HCT116 (cell line): ENCODE measurements around the gene B3GALT2. TPM values are rescaled to one million over a fixed set of nuclear protein-coding genes. Genes with fewer than 3 reads are reported as not detected.

Source experiments
- ATAC-seq: fragments of 200-7000 bp; cut with Tn5 transposase; 2 replicates; pipeline ENCODE4 v1.9.1; 2020; ENCODE audit warnings: mild to moderate bottlenecking, moderate library complexity
- Bru-seq: library from RNA; stranded (reverse); fragments of 400-500 nt; gene quantifications from one replicate; lab custom pipeline; 2021; lab: Mats Ljungman, UMichigan
- BruChase-seq, 2 experiments: library from RNA; stranded (reverse); fragments of 400-500 nt; gene quantifications; one replicate each; lab custom pipeline; 2021; lab: Mats Ljungman, UMichigan
- BruUV-seq: library from RNA; stranded (reverse); fragments of 400-500 nt; replicated peaks from 2 replicates; lab custom pipeline; 2021; lab: Mats Ljungman, UMichigan
- CTCF ChIA-PET: fragments of 300-600 bp; sonication (Branson Sonifier 250); formaldehyde crosslinking; loops from one replicate; lab custom pipeline; 2021; ENCODE audit warnings: antibody characterized with exemption; lab: Charles Lee
- POLR2A ChIA-PET: fragments of 300-600, 350-600 bp; sonication (Branson Sonifier 250); formaldehyde crosslinking; loops from one replicate; lab custom pipeline; 2021; ENCODE audit warnings: antibody characterized with exemption; lab: Charles Lee
- RAD21 ChIA-PET, 2 experiments: fragments of 300-600 bp; sonication (Branson Sonifier 250); formaldehyde crosslinking; loops; one replicate each; lab custom pipeline; 2023; ENCODE audit warnings: low total read pairs in 2 of 2; ENCODE audit not compliant: uncharacterized antibody in 2 of 2, unreplicated experiment in 2 of 2, low non-redundant PET in 1 of 2; lab: Charles Lee
- DNase-seq: peaks from one replicate; pipeline ENCODE4 v3.0.0-alpha.2; 2010; ENCODE audit warnings: low read depth, low spot score
- H2AFZ ChIP-seq: fragments of 200-600 bp; shearing (Covaris generic), sonication (generic); 2 replicates; pipeline ENCODE4 v1.6.1; 2017; ENCODE audit warnings: low read depth, mixed run types, mixed read lengths, antibody characterized with exemption, low read length; ENCODE audit not compliant: poor library complexity, severe bottlenecking
- H3K27ac ChIP-seq: 2 replicates; pipeline ENCODE4 v1.5.1; 2012; ENCODE audit warnings: low read depth, low read length
- H3K27me3 ChIP-seq: fragments of 200-600 bp; sonication (generic); 2 replicates; pipeline ENCODE4 v1.6.1; 2016; ENCODE audit warnings: mixed run types, low read length, mixed read lengths; ENCODE audit not compliant: insufficient read depth
- H3K36me3 ChIP-seq, 2 experiments: fragments of 200-500 bp in 1 of 2; fragments of 200-600 bp in 1 of 2; sonication (Bioruptor generic) in 1 of 2; sonication (generic) in 1 of 2; 2 replicates each; pipeline versions ENCODE4 v1.5.1 to v1.6.1; 2014 to 2016; ENCODE audit warnings: low read length in 2 of 2, inconsistent platforms in 1 of 2, mixed read lengths in 1 of 2, mixed run types in 1 of 2; ENCODE audit not compliant: insufficient read depth in 2 of 2, control insufficient read depth in 1 of 2
- H3K4me1 ChIP-seq, 2 experiments: fragments of 200-600 bp in 1 of 2; sonication (generic) in 1 of 2; 2 replicates each; pipeline versions ENCODE4 v1.5.1 to v1.6.1; 2012 to 2017; ENCODE audit warnings: low read length in 2 of 2, inconsistent platforms in 1 of 2, mild to moderate bottlenecking in 1 of 2, mixed read lengths in 1 of 2, mixed run types in 1 of 2, moderate library complexity in 1 of 2; ENCODE audit not compliant: insufficient read depth in 2 of 2, control insufficient read depth in 1 of 2
- H3K4me2 ChIP-seq: fragments of 200-600 bp; sonication (generic); 2 replicates; pipeline ENCODE4 v1.6.1; 2017; ENCODE audit warnings: mixed run types, low read length, mixed read lengths
- H3K4me3 ChIP-seq, 2 experiments: fragments of 200-600 bp in 1 of 2; sonication (generic) in 1 of 2; replicated peaks in 1 of 2; 2 replicates each; pipeline ENCODE4 v1.5.1; 2011 to 2016; ENCODE audit warnings: low read length in 2 of 2, control low read depth in 1 of 2, low read depth in 1 of 2, mild to moderate bottlenecking in 1 of 2, mixed read lengths in 1 of 2, mixed run types in 1 of 2
- H3K79me2 ChIP-seq: fragments of 200-600 bp; sonication (generic); 2 replicates; pipeline ENCODE4 v1.6.1; 2017; ENCODE audit warnings: mild to moderate bottlenecking, mixed run types, low read length, moderate library complexity, mixed read lengths; ENCODE audit not compliant: insufficient read depth
- H3K9ac ChIP-seq: fragments of 200-600 bp; sonication (generic); 2 replicates; pipeline ENCODE4 v1.6.1; 2016; ENCODE audit warnings: low read length, mixed read lengths
- H3K9me2 ChIP-seq: fragments of 200-600 bp; sonication (generic), shearing (Covaris generic); 2 replicates; pipeline ENCODE4 v1.6.1; 2017; ENCODE audit warnings: mixed run types, mild to moderate bottlenecking, moderate library complexity; ENCODE audit not compliant: insufficient read depth
- H3K9me3 ChIP-seq, 2 experiments: fragments of 200-500 bp in 1 of 2; fragments of 200-600 bp in 1 of 2; sonication (Bioruptor generic) in 1 of 2; sonication (generic) in 1 of 2; 2 replicates each; pipeline ENCODE4 v1.6.1; 2014 to 2017; ENCODE audit warnings: low read length in 2 of 2, mixed read lengths in 2 of 2, inconsistent platforms in 1 of 2, low read depth in 1 of 2, mild to moderate bottlenecking in 1 of 2, mixed run types in 1 of 2, moderate library complexity in 1 of 2; ENCODE audit not compliant: control insufficient read depth in 1 of 2, insufficient read depth in 1 of 2
- H4K20me1 ChIP-seq: fragments of 200-600 bp; sonication (generic), shearing (Covaris generic); 2 replicates; pipeline ENCODE4 v1.6.1; 2017; ENCODE audit warnings: mixed run types, mild to moderate bottlenecking, moderate library complexity; ENCODE audit not compliant: insufficient read depth
- EGR1 ChIP-seq: IDR thresholded peaks from 2 replicates; pipeline ENCODE4 v1.6.1; 2012; ENCODE audit warnings: low read depth
- ELF1 ChIP-seq: IDR thresholded peaks from 2 replicates; pipeline ENCODE4 v1.6.1; 2012; ENCODE audit warnings: low read depth, borderline replicate concordance
- EZH2 ChIP-seq: fragments of 200-600 bp; sonication (generic); IDR thresholded peaks from 2 replicates; pipeline ENCODE4 v1.6.1; 2017; ENCODE audit warnings: antibody characterized with exemption, mixed run types
- JUND ChIP-seq: IDR thresholded peaks from 2 replicates; pipeline ENCODE4 v1.6.1; 2012
- MAX ChIP-seq: IDR thresholded peaks from 2 replicates; pipeline ENCODE4 v1.6.1; 2012
- POLR2A ChIP-seq: IDR thresholded peaks from 2 replicates; pipeline ENCODE4 v1.7.0; 2011; ENCODE audit warnings: borderline replicate concordance; ENCODE audit not compliant: insufficient read depth, insufficient read length; ENCODE audit errors: extremely low read depth
- POLR2AphosphoS5 ChIP-seq: IDR thresholded peaks from 2 replicates; pipeline ENCODE4 v1.6.1; 2011; ENCODE audit warnings: mild to moderate bottlenecking, low read depth, low read length, moderate library complexity
- SIN3A ChIP-seq: IDR thresholded peaks from 2 replicates; pipeline ENCODE4 v1.6.1; 2012; ENCODE audit warnings: low read depth
- SP1 ChIP-seq: IDR thresholded peaks from 2 replicates; pipeline ENCODE4 v1.6.1; 2012; ENCODE audit warnings: low read depth
- SRF ChIP-seq: IDR thresholded peaks from 2 replicates; pipeline ENCODE4 v1.6.1; 2012; ENCODE audit warnings: low read depth
- TCF7L2 ChIP-seq: IDR thresholded peaks from 2 replicates; pipeline ENCODE4 v1.7.0; 2011; ENCODE audit warnings: borderline replicate concordance, inconsistent platforms; ENCODE audit not compliant: insufficient read depth, insufficient read length; ENCODE audit errors: extremely low read depth
- YY1 ChIP-seq: IDR thresholded peaks from 2 replicates; pipeline ENCODE4 v1.6.1; 2011; ENCODE audit warnings: low read length, low read depth, moderate library complexity, mild to moderate bottlenecking; ENCODE audit not compliant: insufficient replicate concordance; ENCODE audit errors: extremely low read depth
- ZFX ChIP-seq: fragments of 450-650 bp; IDR thresholded peaks from 2 replicates; pipeline ENCODE4 v1.6.1; 2017
- intact Hi-C: fragments of 100-400 bp; cut with micrococcal nuclease; formaldehyde crosslinking; loops from 2 replicates; pipeline ENCODE4 v1.10.0; 2022
- long read RNA-seq: library from polyadenylated mRNA; unstranded; transcript quantifications from one replicate; pipeline ENCODE4 v2.0.0, GENCODE V29; 2021; ENCODE audit not compliant: unreplicated experiment
- polyA plus RNA-seq: library from polyadenylated mRNA; unstranded; fragments of >200 nt; gene quantifications from 2 replicates; pipeline ENCODE4 v1.2.1, GENCODE V29; 2012; ENCODE audit warnings: missing spikeins
- total RNA-seq: library from RNA; stranded (reverse); gene quantifications from one replicate; pipeline ENCODE4 v1.2.1, GENCODE V29; 2021; ENCODE audit not compliant: unreplicated experiment
- TF ChIP-seq, protein P1 (sequence below): IDR thresholded peaks from 2 replicates; pipeline ENCODE4 v1.6.1; 2011; ENCODE audit warnings: mild to moderate bottlenecking, low read length, moderate library complexity; ENCODE audit not compliant: insufficient replicate concordance; ENCODE audit errors: extremely low read depth

The B3GALT2 gene, protein sequence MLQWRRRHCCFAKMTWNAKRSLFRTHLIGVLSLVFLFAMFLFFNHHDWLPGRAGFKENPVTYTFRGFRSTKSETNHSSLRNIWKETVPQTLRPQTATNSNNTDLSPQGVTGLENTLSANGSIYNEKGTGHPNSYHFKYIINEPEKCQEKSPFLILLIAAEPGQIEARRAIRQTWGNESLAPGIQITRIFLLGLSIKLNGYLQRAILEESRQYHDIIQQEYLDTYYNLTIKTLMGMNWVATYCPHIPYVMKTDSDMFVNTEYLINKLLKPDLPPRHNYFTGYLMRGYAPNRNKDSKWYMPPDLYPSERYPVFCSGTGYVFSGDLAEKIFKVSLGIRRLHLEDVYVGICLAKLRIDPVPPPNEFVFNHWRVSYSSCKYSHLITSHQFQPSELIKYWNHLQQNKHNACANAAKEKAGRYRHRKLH
- total RNA-seq, result 0.15 TPM
- polyA plus RNA-seq, result 0.04 TPM in 1 of 2 replicates, not detected in the other
- Bru-seq, nascent RNA, result percentile 13 among the genes with signal in this experiment
- BruChase-seq, experiment 1, labeled RNA remaining after a 6-hour chase, result percentile 16 among the genes with signal in this experiment
- percentile 9 among the genes with signal in this experiment for BruChase-seq, experiment 2, labeled RNA remaining after a 2-hour chase
- long read RNA-seq, result 0 reads

GRCh38 chr1:193185901-193186731, at the start of gene B3GALT2:
Gene B3GALT2, minus strand, starts transcription at chr1:193186613. Its CDS starts 5,051 bp downstream, at chr1:193181562.
- Histone ChIP-seq H3K27me3 (no peaks in the 10 kb centered on the region), H3K27ac (no peak within 1 kb of the TSS), H3K79me2 (peaks cover 90% of the 10 kb centered on the region), H3K4me3 (no peak within 1 kb of the TSS), H3K4me2 (no peak within 1 kb of the TSS), H3K4me1 (no peaks in the 10 kb centered on the region), H3K36me3 (no peaks in the 10 kb centered on the region), H3K9ac (no peak within 1 kb of the TSS), H2AFZ (no peak within 1 kb of the TSS), H4K20me1 (peaks cover 50% of the 10 kb centered on the region), H3K9me3 (no peaks in the 10 kb centered on the region), H3K9me2 (no peaks in the 10 kb centered on the region)
- TF ChIP-seq SP1 (no peak), POLR2AphosphoS5 (no peak), JUND (no peak), MAX (no peak)
- no TSS peak for BruUV-seq
- ChIA-PET CTCF (interaction anchor here (0.6 to 1.9 kb wide), 2 partner anchors 98 to 166 kb away, joined by 5 read pairs; no protein-coding TSS in a partner anchor), RAD21 (no interaction called here), POLR2A (no interaction called here)
- intact Hi-C loops, result loop anchor here (10.0 kb wide), 1 partner anchor 569 kb away; no protein-coding TSS in a partner anchor
- DNase-seq, result no peak
- no peak for ATAC-seq

GRCh38 chr1:193234530-193234929, 48.1 kb upstream of the B3GALT2 start:
- no peak overlapping the region for H3K9ac ChIP-seq
- intact Hi-C loops, result no loop called here
- no peak overlapping the region for H3K4me2 ChIP-seq
- H3K4me3 ChIP-seq, result no peak overlapping the region
- no peaks in the 10 kb centered on the region; the same call in 1 of the 2 replicates for H3K79me2 ChIP-seq
- no peaks in the 10 kb centered on the region for H3K4me1 ChIP-seq
- no peaks in the 10 kb centered on the region for H4K20me1 ChIP-seq
- no peaks in the 10 kb centered on the region for H3K9me2 ChIP-seq
- H3K27ac ChIP-seq, result no peak overlapping the region
- no TSS peak for BruUV-seq
- no peaks in the 10 kb centered on the region for H3K27me3 ChIP-seq
- ChIA-PET CTCF (no interaction called here), RAD21 (no interaction called here), POLR2A (no interaction called here)
- no peak for DNase-seq
- peaks cover 0 to 7% of the 10 kb centered on the region in 2 experiments; a peak in 1 of 4 replicates for H3K36me3 ChIP-seq
- no peak overlapping the region for H2AFZ ChIP-seq
- H3K9me3 ChIP-seq, result no peaks in the 10 kb centered on the region
- no peak for ATAC-seq
- TF ChIP-seq SIN3A (no peak), EGR1 (no peak), MAX (no peak), YY1 (no peak), ELF1 (no peak), ZFX (no peak), TCF7L2 (no peak), SRF (no peak), POLR2A (no peak), EZH2 (no peak)
- TF ChIP-seq, protein P1, sequence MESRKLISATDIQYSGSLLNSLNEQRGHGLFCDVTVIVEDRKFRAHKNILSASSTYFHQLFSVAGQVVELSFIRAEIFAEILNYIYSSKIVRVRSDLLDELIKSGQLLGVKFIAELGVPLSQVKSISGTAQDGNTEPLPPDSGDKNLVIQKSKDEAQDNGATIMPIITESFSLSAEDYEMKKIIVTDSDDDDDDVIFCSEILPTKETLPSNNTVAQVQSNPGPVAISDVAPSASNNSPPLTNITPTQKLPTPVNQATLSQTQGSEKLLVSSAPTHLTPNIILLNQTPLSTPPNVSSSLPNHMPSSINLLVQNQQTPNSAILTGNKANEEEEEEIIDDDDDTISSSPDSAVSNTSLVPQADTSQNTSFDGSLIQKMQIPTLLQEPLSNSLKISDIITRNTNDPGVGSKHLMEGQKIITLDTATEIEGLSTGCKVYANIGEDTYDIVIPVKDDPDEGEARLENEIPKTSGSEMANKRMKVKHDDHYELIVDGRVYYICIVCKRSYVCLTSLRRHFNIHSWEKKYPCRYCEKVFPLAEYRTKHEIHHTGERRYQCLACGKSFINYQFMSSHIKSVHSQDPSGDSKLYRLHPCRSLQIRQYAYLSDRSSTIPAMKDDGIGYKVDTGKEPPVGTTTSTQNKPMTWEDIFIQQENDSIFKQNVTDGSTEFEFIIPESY, result no peak
